H9 (cell line): ENCODE results near the gene IQUB. TPM values are rescaled to one million over a fixed set of nuclear protein-coding genes. Genes with fewer than 3 reads are reported as not detected.

Experiments used
- DNase-seq: peaks from one replicate; pipeline ENCODE4 v3.0.0-alpha.2; 2017
- H2AFZ ChIP-seq: one replicate; pipeline ENCODE4 v1.6.1; 2013; ENCODE audit warnings: mild to moderate bottlenecking, low read length, control low read depth, moderate library complexity
- H2AK5ac ChIP-seq: 2 replicates; pipeline ENCODE4 v1.6.1; 2013; ENCODE audit warnings: low read length, control low read depth, mixed read lengths; ENCODE audit not compliant: insufficient read length
- H2BK120ac ChIP-seq: one replicate; pipeline ENCODE4 v1.6.1; 2013; ENCODE audit warnings: low read depth, mild to moderate bottlenecking, low read length, control low read depth, inconsistent platforms; ENCODE audit not compliant: poor library complexity, severe bottlenecking
- H2BK12ac ChIP-seq: 2 replicates; pipeline ENCODE4 v1.6.1; 2013; ENCODE audit warnings: low read length, control low read depth, mixed read lengths, low read depth; ENCODE audit not compliant: insufficient read length
- H2BK15ac ChIP-seq: 2 replicates; pipeline ENCODE4 v1.6.1; 2013; ENCODE audit warnings: low read depth, low read length, control low read depth
- H2BK20ac ChIP-seq: one replicate; pipeline ENCODE4 v1.6.1; 2013; ENCODE audit warnings: low read depth, mild to moderate bottlenecking, low read length, control low read depth, inconsistent platforms; ENCODE audit not compliant: poor library complexity, severe bottlenecking
- H2BK5ac ChIP-seq: 2 replicates; pipeline ENCODE4 v1.6.1; 2013; ENCODE audit warnings: low read length, control low read depth, mixed read lengths; ENCODE audit not compliant: insufficient read length
- H3K14ac ChIP-seq: 2 replicates; pipeline ENCODE4 v1.6.1; 2013; ENCODE audit warnings: low read length, control low read depth; ENCODE audit not compliant: insufficient read depth
- H3K18ac ChIP-seq: 2 replicates; pipeline ENCODE4 v1.6.1; 2013; ENCODE audit warnings: low read depth, mild to moderate bottlenecking, mixed read lengths, low read length, control low read depth; ENCODE audit not compliant: insufficient read length
- H3K23ac ChIP-seq: 2 replicates; pipeline ENCODE4 v1.6.1; 2013; ENCODE audit warnings: low read length, control low read depth, mixed read lengths, low read depth; ENCODE audit not compliant: insufficient read length
- H3K23me2 ChIP-seq: 2 replicates; pipeline ENCODE4 v1.6.1; 2013; ENCODE audit warnings: low read depth, mild to moderate bottlenecking, mixed read lengths, low read length, control low read depth; ENCODE audit not compliant: insufficient read length, poor library complexity, severe bottlenecking
- H3K27ac ChIP-seq: 2 replicates; pipeline ENCODE4 v1.5.1; 2013; ENCODE audit warnings: low read length, control low read depth, mixed read lengths, low read depth; ENCODE audit not compliant: insufficient read length
- H3K27me3 ChIP-seq: 2 replicates; pipeline ENCODE4 v1.6.1; 2013; ENCODE audit warnings: low read length, control low read depth, inconsistent platforms; ENCODE audit not compliant: insufficient read depth
- H3K4ac ChIP-seq: 2 replicates; pipeline ENCODE4 v1.6.1; 2013; ENCODE audit warnings: low read depth, mild to moderate bottlenecking, control low read depth, inconsistent platforms, low read length, moderate library complexity
- H3K4me1 ChIP-seq: 2 replicates; pipeline ENCODE4 v1.6.1; 2013; ENCODE audit warnings: low read length, control low read depth, inconsistent platforms; ENCODE audit not compliant: insufficient read depth
- H3K4me2 ChIP-seq: 2 replicates; pipeline ENCODE4 v1.6.1; 2013; ENCODE audit warnings: low read length, control low read depth, mixed read lengths; ENCODE audit not compliant: insufficient read length, insufficient read depth
- H3K56ac ChIP-seq: 2 replicates; pipeline ENCODE4 v1.6.1; 2013; ENCODE audit warnings: low read depth, mild to moderate bottlenecking, mixed read lengths, low read length, control low read depth; ENCODE audit not compliant: insufficient read length
- H3K79me1 ChIP-seq: 2 replicates; pipeline ENCODE4 v1.6.1; 2013; ENCODE audit warnings: low read depth, mild to moderate bottlenecking, moderate library complexity, low read length, control low read depth, inconsistent platforms; ENCODE audit not compliant: insufficient read depth, poor library complexity, severe bottlenecking
- H3K79me2 ChIP-seq: 2 replicates; pipeline ENCODE4 v1.6.1; 2013; ENCODE audit warnings: low read length, control low read depth, inconsistent platforms; ENCODE audit not compliant: insufficient read depth
- H3K9ac ChIP-seq: 2 replicates; pipeline ENCODE4 v1.6.1; 2013; ENCODE audit warnings: low read length, control low read depth, mixed read lengths; ENCODE audit not compliant: insufficient read length; ENCODE audit errors: extremely low read depth
- H3K9me3 ChIP-seq: one replicate; pipeline ENCODE4 v1.6.1; 2013; ENCODE audit warnings: low read depth, low read length, inconsistent platforms; ENCODE audit not compliant: control insufficient read depth
- H3T11ph ChIP-seq: one replicate; pipeline ENCODE4 v1.6.1; 2013; ENCODE audit warnings: mild to moderate bottlenecking, low read length, control low read depth, inconsistent platforms
- H4K20me1 ChIP-seq: one replicate; pipeline ENCODE4 v1.6.1; 2013; ENCODE audit not compliant: control insufficient read depth, insufficient read length, insufficient read depth
- H4K5ac ChIP-seq: 2 replicates; pipeline ENCODE4 v1.6.1; 2013; ENCODE audit warnings: low read depth, mild to moderate bottlenecking, mixed read lengths, low read length, control low read depth; ENCODE audit not compliant: insufficient read length
- H4K8ac ChIP-seq: replicated peaks from 2 replicates; pipeline ENCODE4 v1.6.1; 2013; ENCODE audit warnings: low read length, control low read depth, mixed read lengths, low read depth; ENCODE audit not compliant: insufficient read length
- H4K91ac ChIP-seq: 2 replicates; pipeline ENCODE4 v1.6.1; 2013; ENCODE audit warnings: low read depth, mild to moderate bottlenecking, moderate library complexity, mixed read lengths, low read length, control low read depth; ENCODE audit not compliant: insufficient read length
- H3K27ac Mint-ChIP-seq, 3 experiments: 2 replicates in 2 of 3; 3 replicates in 1 of 3; pipeline ENCODE4 v1.8.0; 2020 to 2021; ENCODE audit warnings: mixed read lengths in 3 of 3, mild to moderate bottlenecking in 1 of 3, moderate library complexity in 1 of 3
- H3K27me3 Mint-ChIP-seq: 2 replicates; pipeline ENCODE4 v1.8.0; 2021; ENCODE audit warnings: low read depth, mild to moderate bottlenecking, moderate library complexity, mixed read lengths
- H3K36me3 Mint-ChIP-seq, 3 experiments: 2 replicates in 2 of 3; 3 replicates in 1 of 3; pipeline ENCODE4 v1.8.0; 2020 to 2021; ENCODE audit warnings: low read depth in 3 of 3, mixed read lengths in 3 of 3; ENCODE audit not compliant: insufficient read depth in 1 of 3
- H3K4me1 Mint-ChIP-seq, 2 experiments: 2 replicates each; pipeline ENCODE4 v1.8.0; 2020; ENCODE audit warnings: mixed read lengths in 2 of 2
- H3K4me3 Mint-ChIP-seq, 2 experiments: 2 replicates in 1 of 2; 3 replicates in 1 of 2; pipeline ENCODE4 v1.8.0; 2020 to 2021; ENCODE audit warnings: mild to moderate bottlenecking in 2 of 2, mixed read lengths in 2 of 2, moderate library complexity in 1 of 2
- H3K9me3 Mint-ChIP-seq, 2 experiments: 2 replicates in 1 of 2; 3 replicates in 1 of 2; pipeline ENCODE4 v1.8.0; 2020; ENCODE audit warnings: mild to moderate bottlenecking in 2 of 2, mixed read lengths in 2 of 2, moderate library complexity in 1 of 2
- CTCF ChIP-seq: fragments of 200-600 bp; sonication (generic); conservative IDR thresholded peaks from 3 replicates; pipeline ENCODE4 v1.8.0; 2021; ENCODE audit warnings: antibody characterized with exemption, mild to moderate bottlenecking
- WGBS: extraction: QIAGEN DNeasy Blood & Tissue Kit; methylation state at CpG from one replicate; pipeline ENCODE4 v1.1.7; 2013; ENCODE audit warnings: missing lambda C conversion rate, low lambda C conversion rate, mixed read lengths; ENCODE audit not compliant: insufficient read length; ENCODE audit errors: extremely low coverage; 5-methylcytosine and 5-hydroxymethylcytosine counted together
- total RNA-seq: library from RNA; stranded (reverse); gene quantifications from 2 replicates; pipeline ENCODE4 v1.2.1, GENCODE V29; 2021

IQUB gene
- total RNA-seq, 1 experiment from 2014 or later, result 0.28 TPM

DNA sequence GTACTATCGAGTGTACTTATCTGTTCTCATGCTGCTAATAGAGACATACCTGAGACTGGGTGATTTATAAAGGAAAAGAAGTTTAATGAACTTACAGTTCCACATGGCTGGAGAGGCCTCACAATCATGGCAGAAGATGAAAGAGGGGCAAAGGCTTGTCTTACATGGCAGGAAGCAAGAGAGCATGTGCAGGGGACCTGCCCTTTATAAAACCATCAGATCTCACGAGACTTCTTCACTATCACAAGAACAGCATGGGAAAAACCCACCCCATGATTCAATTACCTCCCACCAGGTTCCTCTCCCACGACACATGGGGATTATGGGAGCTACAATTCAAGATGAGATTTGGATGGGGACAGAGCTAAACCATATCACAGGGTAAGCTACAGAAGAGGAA is 18.8 kb upstream of the IQUB start:
- Histone ChIP-seq H3K79me1 (no peaks in the 10 kb centered on the region), H3K9me3 (no peaks in the 10 kb centered on the region), H3K79me2 (peaks cover 3% of the 10 kb centered on the region; the same call in 1 of the 2 replicates), H3T11ph (no peak overlapping the region), H3K14ac (no peak overlapping the region), H4K5ac (no peak overlapping the region), H3K4me2 (no peak overlapping the region), H3K27ac (no peak overlapping the region), H3K23ac (no peak overlapping the region), H2AK5ac (no peak overlapping the region), H2BK120ac (no peak overlapping the region), H3K4ac (no peak overlapping the region), H3K9ac (no peak overlapping the region), H4K8ac (no peak overlapping the region), H3K4me1 (no peaks in the 10 kb centered on the region), H2BK5ac (no peak overlapping the region), H3K23me2 (peaks cover 6% of the 10 kb centered on the region), H2BK12ac (no peak overlapping the region), H2AFZ (no peak overlapping the region), H3K27me3 (no peaks in the 10 kb centered on the region), H2BK20ac (no peak overlapping the region), H2BK15ac (no peak overlapping the region), H4K20me1 (no peaks in the 10 kb centered on the region), H4K91ac (no peak overlapping the region), H3K18ac (no peak overlapping the region), H3K56ac (no peak overlapping the region)
- no peak for TF ChIP-seq CTCF
- no peak for DNase-seq
- Mint-ChIP-seq H3K27ac (no peak overlapping the region), H3K4me1 (no peaks in the 10 kb centered on the region; a peak in 1 of 4 replicates), H3K27me3 (no peaks in the 10 kb centered on the region), H3K9me3 (no peaks in the 10 kb centered on the region; a peak in 1 of 5 replicates), H3K4me3 (no peak overlapping the region), H3K36me3 (peaks cover 12 to 34% (median 28%) of the 10 kb centered on the region in 3 experiments; a peak in 6 of 7 replicates)
- no CpG with 5 or more reads among the region's 3 CpGs for WGBS
